IPS-15b (cell line): Measurements from ENCODE around the gene ADH1B.

Source experiments
- H3K27me3 ChIP-seq: one replicate; pipeline ENCODE4 v1.6.1; 2013; ENCODE audit warnings: low read length; ENCODE audit not compliant: control insufficient read depth, insufficient read depth
- H3K36me3 ChIP-seq: one replicate; pipeline ENCODE4 v1.6.1; 2013; ENCODE audit warnings: low read length; ENCODE audit not compliant: control insufficient read depth, insufficient read depth
- H3K4me1 ChIP-seq: one replicate; pipeline ENCODE4 v1.6.1; 2013; ENCODE audit warnings: mild to moderate bottlenecking, low read length; ENCODE audit not compliant: control insufficient read depth, insufficient read depth
- H3K4me3 ChIP-seq: one replicate; pipeline ENCODE4 v1.5.1; 2013; ENCODE audit warnings: low read depth, low read length
- H3K9ac ChIP-seq: one replicate; pipeline ENCODE4 v1.6.1; 2013; ENCODE audit warnings: low read depth, mild to moderate bottlenecking, low read length
- H3K9me3 ChIP-seq: one replicate; pipeline ENCODE4 v1.6.1; 2013; ENCODE audit warnings: mild to moderate bottlenecking, low read length; ENCODE audit not compliant: control insufficient read depth, insufficient read depth

The ADH1B gene

DNA sequence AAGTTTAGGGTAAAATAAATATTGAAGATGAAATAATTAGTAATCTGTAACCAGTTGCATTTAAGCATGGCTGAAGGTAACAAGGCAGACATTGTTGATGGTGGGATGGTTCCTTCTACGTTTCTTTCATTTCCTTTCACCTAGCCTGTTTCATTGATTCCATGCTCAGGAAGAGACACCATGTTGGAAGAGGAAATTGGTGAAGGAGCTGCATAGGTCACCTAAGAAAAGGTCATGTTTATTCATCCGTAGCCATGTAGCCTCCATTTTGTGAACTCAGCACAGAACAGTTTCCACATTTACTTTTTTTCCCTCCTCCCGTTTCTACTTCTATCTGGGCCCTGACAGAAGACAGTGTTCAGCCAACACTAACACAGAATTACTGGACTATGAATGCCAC is 3.8 kb downstream of the ADH1B start:
- Histone ChIP-seq H3K4me3 (no peak overlapping the region), H3K27me3 (no peaks in the 10 kb centered on the region), H3K4me1 (no peaks in the 10 kb centered on the region), H3K9me3 (no peaks in the 10 kb centered on the region), H3K9ac (no peak overlapping the region), H3K36me3 (no peaks in the 10 kb centered on the region)

DNA sequence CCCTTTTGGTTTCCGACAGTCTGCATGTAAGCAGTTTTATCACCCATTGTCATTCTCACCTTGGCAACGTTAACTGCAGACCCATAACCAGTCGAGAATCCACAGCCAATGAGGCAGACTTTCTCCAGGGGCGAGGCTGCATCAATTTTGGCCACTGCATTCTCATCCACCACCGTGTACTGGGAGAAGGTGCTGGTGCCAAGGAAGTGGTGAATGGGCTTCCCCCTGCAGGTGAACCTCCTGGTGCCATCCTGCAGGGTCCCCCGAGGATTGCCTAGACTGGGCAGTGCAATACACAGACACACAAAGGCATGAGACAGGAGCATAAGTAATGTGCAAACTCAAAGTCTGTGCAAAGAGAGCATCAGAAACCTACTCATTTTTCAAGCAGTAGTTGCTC is 5.4 kb downstream of the ADH1B start:
- Histone ChIP-seq H3K9me3 (no peaks in the 10 kb centered on the region), H3K4me3 (no peak overlapping the region), H3K9ac (no peak overlapping the region), H3K27me3 (no peaks in the 10 kb centered on the region), H3K36me3 (no peaks in the 10 kb centered on the region), H3K4me1 (no peaks in the 10 kb centered on the region)

DNA sequence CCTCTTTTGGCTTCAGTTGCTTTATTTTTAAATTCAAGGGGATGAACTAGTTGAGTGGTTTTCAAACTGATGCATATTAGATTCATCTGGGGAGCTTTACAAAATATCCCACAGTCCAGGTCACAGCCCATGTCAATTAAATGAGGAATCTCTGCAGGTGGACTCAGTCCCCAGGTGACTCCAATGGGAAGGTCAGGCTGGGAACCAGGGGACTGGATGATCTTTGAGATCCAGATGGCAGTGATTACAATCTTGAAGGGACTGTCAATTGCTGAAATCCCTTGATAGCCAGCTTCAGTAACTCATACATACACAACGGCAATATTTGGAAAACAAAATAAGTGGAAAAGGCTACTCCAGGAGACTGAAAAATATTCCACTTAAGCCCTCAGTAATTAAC is 7.0 kb downstream of the ADH1B start:
- Histone ChIP-seq H3K4me1 (peaks cover 3% of the 10 kb centered on the region), H3K27me3 (no peaks in the 10 kb centered on the region), H3K9ac (no peak overlapping the region), H3K4me3 (no peak overlapping the region), H3K36me3 (no peaks in the 10 kb centered on the region), H3K9me3 (no peaks in the 10 kb centered on the region)

DNA sequence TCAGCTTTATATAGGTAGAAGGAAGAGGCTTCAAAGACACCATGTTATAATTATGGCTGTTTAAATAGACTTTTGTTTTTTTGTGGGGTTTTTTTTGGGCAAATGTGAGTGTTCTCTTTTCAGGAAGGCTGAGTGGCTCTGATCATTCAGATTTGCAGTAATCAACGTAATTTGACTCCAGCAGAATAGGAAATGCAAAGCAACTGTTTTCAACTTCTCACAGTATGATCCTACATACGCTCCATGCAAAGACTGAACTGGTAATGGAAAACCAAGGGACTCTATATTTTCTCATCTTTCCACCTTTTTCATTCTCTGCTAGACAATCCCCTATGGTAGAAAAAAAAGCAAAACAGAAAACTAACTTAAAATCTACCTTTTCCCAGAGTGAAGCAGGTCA is 10.8 kb downstream of the ADH1B start:
- H3K9ac ChIP-seq: no peak overlapping the region
- H3K36me3 ChIP-seq: no peaks in the 10 kb centered on the region
- H3K9me3 ChIP-seq: no peaks in the 10 kb centered on the region
- H3K27me3 ChIP-seq: no peaks in the 10 kb centered on the region
- peaks cover 3% of the 10 kb centered on the region for H3K4me1 ChIP-seq
- no peak overlapping the region for H3K4me3 ChIP-seq

DNA sequence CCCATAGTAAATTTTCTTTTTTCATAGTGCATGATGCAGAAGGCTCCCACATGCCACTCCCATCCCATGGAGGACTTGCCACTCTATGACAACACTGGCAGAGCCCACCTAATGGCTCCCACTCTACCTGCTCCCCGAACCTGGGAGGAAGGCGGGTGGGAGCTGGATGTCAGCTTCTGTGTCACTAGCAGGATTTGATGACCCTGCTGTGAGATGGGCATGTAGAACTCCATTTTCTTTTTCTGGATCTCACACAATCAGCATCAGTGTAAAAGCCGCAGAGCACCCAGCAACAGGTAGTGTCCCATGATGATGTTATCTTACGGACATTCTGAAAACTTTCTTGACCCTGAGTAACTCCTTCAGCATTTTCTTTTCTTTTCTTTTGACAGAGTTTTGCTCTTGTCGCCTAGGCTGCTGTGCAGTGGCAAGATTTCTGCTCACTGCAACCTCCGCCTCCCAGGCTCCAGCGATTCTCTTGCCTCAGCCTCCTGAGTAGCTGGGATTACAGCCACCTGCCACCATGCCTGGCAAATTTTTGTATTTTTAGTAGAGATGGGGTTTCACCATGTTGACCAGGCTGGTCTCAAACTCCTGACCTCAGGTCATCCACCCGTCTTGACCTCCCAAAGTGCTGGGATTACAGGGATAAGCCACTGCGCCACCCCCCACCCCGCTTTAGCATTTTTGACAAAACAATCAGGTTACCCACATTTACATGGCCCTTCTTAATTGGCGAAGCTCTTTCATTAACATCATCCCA is 15.4 kb downstream of the ADH1B start:
- Histone ChIP-seq H3K4me1 (peaks cover 3% of the 10 kb centered on the region), H3K4me3 (no peak overlapping the region), H3K9ac (no peak overlapping the region), H3K36me3 (no peaks in the 10 kb centered on the region), H3K9me3 (no peaks in the 10 kb centered on the region), H3K27me3 (no peaks in the 10 kb centered on the region)

DNA sequence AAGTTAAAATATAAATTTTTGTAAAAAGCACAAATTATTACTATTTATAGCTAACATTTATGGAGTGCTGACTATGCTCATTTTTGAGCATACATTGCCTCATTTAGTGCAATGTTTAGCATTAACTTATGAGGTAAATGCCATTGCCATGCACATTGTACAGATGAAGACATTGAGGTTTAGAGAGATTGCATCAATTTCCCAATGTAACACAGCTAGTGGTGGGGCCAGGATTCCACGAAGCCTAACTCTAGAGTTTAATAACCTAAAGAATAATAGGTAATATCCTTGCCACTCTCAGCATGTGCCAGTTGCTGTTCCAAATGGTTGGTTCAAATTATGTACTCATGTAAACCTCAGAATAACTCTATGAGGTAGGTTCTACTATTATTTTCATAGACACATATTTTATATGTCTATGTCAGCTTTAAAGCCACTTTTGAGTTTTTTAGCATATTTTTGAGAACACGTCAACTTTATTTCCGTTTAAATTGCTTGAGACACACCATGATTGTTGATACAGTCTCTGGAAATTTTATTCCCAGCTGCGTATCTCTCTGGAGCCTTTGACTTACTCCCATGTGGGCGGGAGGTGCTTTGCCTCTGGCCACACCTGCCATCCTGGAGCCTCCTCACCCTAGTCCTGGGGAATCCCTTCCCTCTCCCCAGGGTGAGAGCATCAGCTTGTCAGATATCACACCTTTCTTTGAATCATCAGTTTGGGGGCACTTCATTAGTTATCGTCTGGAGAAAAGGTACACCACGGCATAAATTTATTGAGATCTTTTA is 19.6 kb downstream of the ADH1B start:
- H3K9me3 ChIP-seq: no peaks in the 10 kb centered on the region
- H3K4me1 ChIP-seq: no peaks in the 10 kb centered on the region
- no peak overlapping the region for H3K9ac ChIP-seq
- no peaks in the 10 kb centered on the region for H3K36me3 ChIP-seq
- H3K4me3 ChIP-seq: no peak overlapping the region
- H3K27me3 ChIP-seq: no peaks in the 10 kb centered on the region

DNA sequence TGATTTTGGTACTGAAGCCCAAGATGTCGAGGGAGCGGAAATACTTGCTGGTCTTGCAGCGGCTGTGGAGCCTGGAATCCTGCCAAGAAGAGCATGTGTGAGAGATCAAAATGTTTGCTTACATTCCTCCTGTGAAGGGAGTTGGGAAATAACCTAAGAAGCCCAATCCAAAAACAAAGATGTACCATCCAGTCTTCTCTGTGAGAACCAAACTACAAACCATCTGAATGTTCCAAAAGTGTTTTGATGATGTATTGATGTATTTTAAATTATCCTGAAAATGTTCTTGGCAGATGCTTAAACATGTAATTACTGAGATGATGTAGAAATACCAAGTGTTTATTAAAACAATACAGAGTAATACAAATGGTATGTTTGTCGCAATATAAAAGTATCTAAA is 20.3 kb downstream of the ADH1B start:
- no peak overlapping the region for H3K9ac ChIP-seq
- no peak overlapping the region for H3K4me3 ChIP-seq
- H3K36me3 ChIP-seq: no peaks in the 10 kb centered on the region
- H3K4me1 ChIP-seq: no peaks in the 10 kb centered on the region
- no peaks in the 10 kb centered on the region for H3K9me3 ChIP-seq
- H3K27me3 ChIP-seq: no peaks in the 10 kb centered on the region

DNA sequence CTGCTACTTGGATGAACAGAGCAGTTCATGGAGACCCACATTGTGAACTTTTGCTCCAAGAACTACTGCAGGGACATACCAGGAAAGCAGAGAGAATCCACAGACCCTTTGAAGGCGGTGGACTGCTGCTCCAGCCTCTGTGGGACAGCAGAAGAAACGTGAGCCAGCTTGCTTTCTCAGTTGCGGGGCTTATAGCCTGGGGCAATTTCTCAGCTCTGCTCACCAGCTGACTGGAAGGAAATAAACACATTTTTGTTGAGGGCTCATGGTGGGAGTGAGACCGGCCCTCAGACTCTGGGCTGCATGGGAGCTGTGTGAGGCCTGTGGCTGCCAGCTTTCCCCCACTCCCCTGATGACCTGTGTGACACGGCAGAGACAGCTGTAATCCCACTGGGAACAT is 27.8 kb downstream of the ADH1B start:
- Histone ChIP-seq H3K9me3 (no peaks in the 10 kb centered on the region), H3K4me1 (no peaks in the 10 kb centered on the region), H3K9ac (no peak overlapping the region), H3K4me3 (no peak overlapping the region), H3K36me3 (no peaks in the 10 kb centered on the region), H3K27me3 (no peaks in the 10 kb centered on the region)

DNA sequence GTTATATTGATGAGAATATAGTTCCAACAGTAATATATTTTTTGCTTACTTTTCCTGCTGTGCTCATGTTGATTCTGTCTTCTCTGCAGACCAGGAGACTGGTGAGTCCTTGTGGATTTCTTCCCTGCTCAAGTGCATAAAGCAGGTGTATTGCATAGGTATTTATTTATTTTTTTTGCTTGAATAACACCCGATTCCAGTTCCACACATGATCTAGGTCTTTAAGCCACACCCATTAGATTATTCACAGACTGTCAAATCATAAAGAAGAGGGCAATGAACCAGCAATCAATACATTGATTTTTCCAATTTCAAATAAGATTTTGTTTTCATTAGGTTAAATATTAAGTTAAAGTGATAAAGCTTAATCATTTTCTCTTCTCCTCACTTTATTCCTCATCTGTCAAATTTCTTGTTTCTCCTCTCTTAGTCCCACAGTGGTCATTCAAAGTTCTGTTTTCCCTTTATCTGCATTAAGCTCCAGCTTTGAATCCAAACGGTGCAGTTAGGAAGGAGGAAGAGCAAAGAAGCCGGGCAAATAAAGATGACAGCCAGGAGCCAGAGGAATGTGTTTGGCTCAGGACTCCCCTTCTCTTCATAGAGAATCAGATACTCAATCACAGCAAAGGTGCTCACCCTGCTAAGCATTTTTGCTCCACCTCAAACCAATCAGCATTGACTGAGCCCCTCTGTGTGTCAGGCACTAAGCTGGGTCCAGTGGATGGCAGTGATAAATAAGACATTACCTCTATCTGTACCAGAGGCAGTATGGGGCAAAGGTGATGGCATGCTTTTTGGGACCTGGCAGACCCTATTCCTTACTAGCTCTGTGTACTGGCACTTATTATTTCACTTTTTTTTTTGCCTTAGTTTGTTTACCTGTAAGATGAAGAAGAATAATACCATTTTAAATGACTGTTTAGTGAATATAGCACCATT is 30.1 kb downstream of the ADH1B start, which contains the start of gene ADH1A:
ADH1A (minus strand) TSS at position 138 of the 939 bp plus-strand sequence; CDS start at position 67, 71 bp downstream.
- Histone ChIP-seq H3K4me3 (no peak within 1 kb of the TSS), H3K9me3 (no peaks in the 10 kb centered on the region), H3K27me3 (no peaks in the 10 kb centered on the region), H3K9ac (no peak within 1 kb of the TSS), H3K36me3 (no peaks in the 10 kb centered on the region), H3K4me1 (no peaks in the 10 kb centered on the region)

DNA sequence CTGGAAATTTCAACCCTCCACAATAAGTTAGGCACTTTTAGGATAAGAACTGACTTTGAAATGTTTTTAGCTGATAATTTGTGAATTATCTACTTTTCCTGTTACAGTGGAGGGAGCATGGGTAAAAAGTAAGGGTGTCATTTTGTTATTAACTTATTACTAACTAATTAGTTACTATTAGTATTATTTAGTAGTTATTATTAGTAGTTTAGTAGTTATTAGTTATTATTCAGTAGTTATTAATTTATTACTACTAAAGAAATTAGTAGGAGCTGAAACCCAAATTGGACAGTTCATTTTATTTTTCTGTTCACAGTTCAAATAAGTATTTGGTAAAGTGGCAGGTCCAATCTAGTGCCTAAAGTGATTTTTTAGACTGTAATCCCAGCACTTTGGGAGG is 35.8 kb downstream of the ADH1B start:
- Histone ChIP-seq H3K9ac (no peak overlapping the region), H3K27me3 (no peaks in the 10 kb centered on the region), H3K9me3 (no peaks in the 10 kb centered on the region), H3K4me1 (no peaks in the 10 kb centered on the region), H3K36me3 (no peaks in the 10 kb centered on the region), H3K4me3 (no peak overlapping the region)

DNA sequence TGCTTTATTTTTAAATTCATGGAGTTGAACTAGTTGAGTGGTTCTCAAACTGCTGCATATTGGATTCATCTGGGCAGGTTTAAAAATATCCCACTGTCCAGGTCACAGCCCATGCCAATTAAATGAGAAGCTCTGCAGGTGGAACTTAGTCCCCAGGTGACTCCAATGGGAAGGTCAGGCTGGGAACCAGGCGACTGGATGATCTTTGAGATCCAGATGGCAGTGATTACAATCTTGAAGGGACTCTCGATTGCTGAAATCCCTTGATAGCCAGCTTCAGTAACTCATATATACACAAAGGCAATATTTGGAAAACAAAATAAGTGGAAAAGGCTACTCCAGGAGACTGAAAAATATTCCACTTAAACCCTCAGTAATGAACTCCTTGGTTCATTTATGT is 38.5 kb downstream of the ADH1B start:
- Histone ChIP-seq H3K9me3 (no peaks in the 10 kb centered on the region), H3K27me3 (no peaks in the 10 kb centered on the region), H3K4me3 (no peak overlapping the region), H3K36me3 (no peaks in the 10 kb centered on the region), H3K9ac (no peak overlapping the region), H3K4me1 (no peaks in the 10 kb centered on the region)
